ENCODE results near the gene TMEM43. TPM values are rescaled to one million over a fixed set of nuclear protein-coding genes. Genes with fewer than 3 reads are reported as not detected.

Gene TMEM43
- total RNA-seq, 1 donor from 2014 or later: 50.8 TPM

DNA sequence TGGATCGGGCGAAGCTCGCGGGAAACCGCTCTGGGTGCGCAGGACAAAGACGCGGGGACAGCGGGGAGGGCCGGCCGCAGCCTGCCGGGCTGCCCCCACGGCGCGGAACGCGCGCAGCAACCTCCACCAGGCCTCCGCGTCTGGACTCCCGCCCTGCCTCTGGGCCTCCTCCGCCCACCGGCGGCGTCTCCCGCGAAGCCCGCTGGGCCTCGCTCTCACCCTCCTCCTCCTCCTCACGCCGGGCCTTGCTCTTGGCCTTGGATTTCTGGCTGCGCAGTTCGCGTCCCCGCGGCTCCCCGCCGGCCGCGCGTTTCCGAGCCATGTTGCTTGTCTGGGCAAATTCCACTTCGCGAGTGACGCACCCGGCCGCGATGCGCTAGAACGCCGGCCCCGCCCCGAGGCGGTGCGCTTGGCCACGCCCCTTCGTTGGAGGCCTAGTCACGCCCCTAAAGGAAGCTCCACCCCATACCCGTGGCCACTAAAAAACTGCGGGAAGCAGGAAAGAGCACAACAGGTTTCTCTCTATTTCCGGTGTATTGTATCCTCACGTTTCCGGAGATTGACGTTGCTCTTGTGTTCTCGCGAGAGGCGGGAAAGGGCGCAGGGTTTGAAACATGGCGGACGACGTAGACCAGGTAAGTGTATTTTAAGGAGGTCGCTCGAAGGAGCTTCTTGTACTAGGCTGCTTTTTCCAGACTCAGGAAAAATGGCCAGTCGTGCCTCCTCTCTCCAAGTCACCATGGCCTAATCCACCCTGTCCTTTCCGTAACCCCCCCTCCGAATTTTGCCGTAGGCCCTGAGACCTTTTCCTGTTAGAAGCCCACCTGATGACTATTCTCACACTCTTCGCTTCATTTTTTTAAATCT, 53.6 kb downstream of the TMEM43 start, which contains the start of the genes LSM3 and XPC:
Gene LSM3, plus strand, starts transcription at position 571 of the 867 bp plus-strand sequence. Its CDS starts 44 bp downstream, at position 615.
Gene XPC, minus strand, starts transcription at position 355 of the 867 bp plus-strand sequence. Its CDS starts 33 bp downstream, at position 322.
- Mint-ChIP-seq H3K27ac (ENCODE audit: unreplicated experiment) (peak within 1 kb of the TSS; percentile 95), H3K27me3 (ENCODE audit: unreplicated experiment) (no peaks in the 10 kb centered on the region), H3K4me1 (ENCODE audit: low read depth, unreplicated experiment) (peaks cover 20% of the 10 kb centered on the region), H3K36me3 (ENCODE audit: unreplicated experiment) (no peaks in the 10 kb centered on the region), H3K4me3 (ENCODE audit: unreplicated experiment) (peak within 1 kb of the TSS; percentile 97), H3K9me3 (ENCODE audit: unreplicated experiment) (peaks cover 14% of the 10 kb centered on the region)
- TF ChIP-seq CTCF (IDR thresholded peaks at IDR 0.05; ENCODE audit: partially characterized antibody, unreplicated experiment): no peak
- DNase-seq: peak; percentile 92

DNA sequence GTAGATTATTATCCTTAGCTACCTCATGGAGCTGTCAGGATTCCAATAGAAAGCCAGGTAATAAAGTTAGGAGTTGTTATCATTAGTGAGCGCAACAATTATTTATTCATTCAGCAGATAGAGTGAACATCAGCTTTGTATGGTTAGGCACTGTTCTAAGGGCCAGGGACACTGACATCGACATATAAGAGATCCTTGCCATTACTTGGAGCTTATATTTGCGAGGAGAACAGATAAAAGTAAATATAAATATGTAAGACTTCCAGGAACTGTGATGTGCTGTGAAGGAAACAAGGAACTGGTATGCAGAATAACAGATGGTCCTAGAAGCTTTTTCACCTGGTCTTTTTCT, 54.2 kb downstream of the TMEM43 start:
- Mint-ChIP-seq H3K27ac (ENCODE audit: unreplicated experiment) (peak overlapping the region; percentile 95), H3K4me3 (ENCODE audit: unreplicated experiment) (peak overlapping the region; percentile 97), H3K27me3 (ENCODE audit: unreplicated experiment) (no peaks in the 10 kb centered on the region), H3K36me3 (ENCODE audit: unreplicated experiment) (no peaks in the 10 kb centered on the region), H3K9me3 (ENCODE audit: unreplicated experiment) (peaks cover 14% of the 10 kb centered on the region), H3K4me1 (ENCODE audit: low read depth, unreplicated experiment) (peaks cover 20% of the 10 kb centered on the region)
- no peak for TF ChIP-seq CTCF (IDR thresholded peaks at IDR 0.05; ENCODE audit: partially characterized antibody, unreplicated experiment)
- no peak for DNase-seq

- DNase-seq: no peak
- no peak overlapping the region for H3K27ac Mint-ChIP-seq (ENCODE audit: unreplicated experiment)
- H3K9me3 Mint-ChIP-seq (ENCODE audit: unreplicated experiment): peaks cover 14% of the 10 kb centered on the region
- H3K27me3 Mint-ChIP-seq (ENCODE audit: unreplicated experiment): no peaks in the 10 kb centered on the region
- no peak for TF ChIP-seq CTCF (IDR thresholded peaks at IDR 0.05; ENCODE audit: partially characterized antibody, unreplicated experiment)
- H3K4me3 Mint-ChIP-seq (ENCODE audit: unreplicated experiment): peak overlapping the region; percentile 97
- H3K36me3 Mint-ChIP-seq (ENCODE audit: unreplicated experiment): no peaks in the 10 kb centered on the region
- H3K4me1 Mint-ChIP-seq (ENCODE audit: low read depth, unreplicated experiment): peaks cover 20% of the 10 kb centered on the region
Measured at GRCh38 chr3:14179795-14180194, 54.9 kb downstream of the TMEM43 start.

DNA sequence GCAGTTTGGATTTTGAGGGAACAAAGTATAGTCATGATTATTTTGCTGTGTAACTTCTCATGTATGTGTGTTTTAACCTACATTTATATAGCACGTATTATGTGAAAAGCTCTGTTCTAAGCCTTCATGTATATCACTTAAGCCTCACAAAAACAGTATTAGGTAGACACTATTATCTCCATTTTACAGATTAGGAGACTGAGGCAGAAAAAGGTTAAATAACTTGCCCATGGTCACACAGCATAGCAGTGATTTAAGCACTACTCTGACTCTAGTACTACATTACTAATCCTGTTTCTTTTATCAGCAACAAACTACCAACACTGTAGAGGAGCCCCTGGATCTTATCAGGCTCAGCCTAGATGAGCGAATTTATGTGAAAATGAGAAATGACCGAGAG, 56.4 kb downstream of the TMEM43 start:
- H3K27me3 Mint-ChIP-seq (ENCODE audit: unreplicated experiment): no peaks in the 10 kb centered on the region
- H3K4me3 Mint-ChIP-seq (ENCODE audit: unreplicated experiment): no peak overlapping the region
- no peak for DNase-seq
- H3K4me1 Mint-ChIP-seq (ENCODE audit: low read depth, unreplicated experiment): peaks cover 17% of the 10 kb centered on the region
- H3K9me3 Mint-ChIP-seq (ENCODE audit: unreplicated experiment): peaks cover 11% of the 10 kb centered on the region
- H3K27ac Mint-ChIP-seq (ENCODE audit: unreplicated experiment): no peak overlapping the region
- TF ChIP-seq CTCF (IDR thresholded peaks at IDR 0.05; ENCODE audit: partially characterized antibody, unreplicated experiment): no peak
- no peaks in the 10 kb centered on the region for H3K36me3 Mint-ChIP-seq (ENCODE audit: unreplicated experiment)

- Mint-ChIP-seq H3K9me3 (ENCODE audit: unreplicated experiment) (peaks cover 6% of the 10 kb centered on the region), H3K36me3 (ENCODE audit: unreplicated experiment) (no peaks in the 10 kb centered on the region), H3K4me3 (ENCODE audit: unreplicated experiment) (no peak overlapping the region), H3K27ac (ENCODE audit: unreplicated experiment) (no peak overlapping the region), H3K27me3 (ENCODE audit: unreplicated experiment) (no peaks in the 10 kb centered on the region), H3K4me1 (ENCODE audit: low read depth, unreplicated experiment) (peaks cover 10% of the 10 kb centered on the region)
- no peak for DNase-seq
- no peak for TF ChIP-seq CTCF (IDR thresholded peaks at IDR 0.05; ENCODE audit: partially characterized antibody, unreplicated experiment)
Measured at GRCh38 chr3:14183015-14183577, 58.2 kb downstream of the TMEM43 start.

All from glutamatergic neuron (in vitro differentiated cells).